GM19324 (cell line): ENCODE results near the gene AATF.

Experiments
- ATAC-seq: cut with Tn5 transposase; IDR thresholded peaks from one replicate; pipeline ENCODE4 v1.9.1; 2021; ENCODE audit warnings: mild to moderate bottlenecking, moderate library complexity; ENCODE audit not compliant: unreplicated experiment, low FRiP score

The AATF gene

DNA sequence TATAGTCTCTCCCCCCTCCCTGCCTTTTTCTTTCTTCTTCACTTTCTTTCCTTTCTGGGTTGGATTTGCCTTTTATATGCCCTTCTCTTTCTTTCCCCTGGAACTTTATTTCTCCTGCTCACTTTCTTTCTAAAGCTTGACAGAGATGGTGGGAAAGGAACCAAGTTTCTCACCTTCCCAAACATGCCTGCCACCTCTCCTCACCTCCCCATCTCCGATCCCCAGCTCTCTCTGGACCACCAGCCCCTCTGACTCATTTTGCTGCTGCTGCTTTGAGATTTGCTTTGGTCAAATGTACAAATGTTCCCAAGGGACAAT, 18.2 kb upstream of the AATF start:
- ATAC-seq, result no peak

DNA sequence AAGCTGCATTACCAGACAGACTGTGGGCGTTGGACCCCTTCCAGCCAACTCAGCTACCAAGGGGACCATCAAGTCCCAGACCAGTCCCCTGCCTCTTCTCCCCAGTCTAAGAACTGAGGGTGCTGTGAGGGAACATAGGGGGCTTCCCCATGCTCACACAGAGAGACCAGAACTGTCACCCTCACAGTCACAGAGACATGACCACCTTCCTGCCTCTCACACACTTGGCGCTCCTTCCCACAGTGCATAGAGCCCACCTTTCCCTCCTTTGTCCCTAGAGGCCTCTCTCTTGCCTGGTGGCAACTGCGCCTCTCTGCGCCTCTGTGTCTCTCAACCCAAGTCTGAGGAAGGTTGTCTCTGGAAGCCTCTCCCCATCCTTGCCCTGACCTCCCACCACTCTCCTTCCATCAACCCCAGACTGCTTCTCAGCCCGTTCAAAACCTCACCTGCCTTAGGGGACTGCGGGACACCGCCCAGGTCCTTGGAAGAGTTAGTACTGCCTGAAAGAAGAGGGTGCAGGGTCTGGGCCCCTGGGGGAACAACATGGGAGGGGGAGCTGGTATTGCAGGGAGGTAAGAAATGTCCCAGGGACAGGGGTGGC, 17.6 kb upstream of the AATF start:
- ATAC-seq, result no peak

DNA sequence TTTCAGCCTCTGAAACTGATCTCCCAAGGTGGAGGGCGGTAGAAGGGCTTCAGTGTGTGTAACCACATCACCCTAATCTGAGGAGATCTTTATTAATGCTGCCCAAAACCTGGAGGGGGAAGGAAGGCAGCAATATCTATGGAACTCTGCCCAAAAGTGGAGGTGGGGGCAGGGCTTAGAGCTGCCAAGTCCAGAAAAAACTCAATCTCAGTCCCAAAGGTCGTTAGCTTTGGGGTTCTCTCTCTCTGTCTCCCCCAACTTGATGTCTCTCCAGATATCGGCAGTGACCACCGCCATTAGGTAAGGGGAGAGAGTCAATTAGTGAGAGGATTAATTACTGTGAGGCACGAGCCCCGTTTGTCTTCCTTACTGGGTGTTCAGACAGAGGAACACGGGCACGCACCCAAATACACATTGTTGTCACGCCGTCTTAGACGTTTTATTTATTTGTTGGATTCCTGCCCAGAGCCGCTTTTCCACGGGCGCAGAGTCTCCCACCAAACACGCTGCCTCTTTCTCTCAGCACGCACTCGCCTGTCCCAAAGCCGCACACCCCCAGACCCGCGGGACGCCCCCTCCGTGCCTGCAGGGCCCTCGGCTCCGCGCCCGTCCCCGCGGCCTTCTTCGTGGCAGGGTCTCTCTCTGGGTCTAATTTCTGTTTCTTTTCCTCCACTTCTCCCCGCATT, 16.9 kb upstream of the AATF start:
- ATAC-seq, result no peak

DNA sequence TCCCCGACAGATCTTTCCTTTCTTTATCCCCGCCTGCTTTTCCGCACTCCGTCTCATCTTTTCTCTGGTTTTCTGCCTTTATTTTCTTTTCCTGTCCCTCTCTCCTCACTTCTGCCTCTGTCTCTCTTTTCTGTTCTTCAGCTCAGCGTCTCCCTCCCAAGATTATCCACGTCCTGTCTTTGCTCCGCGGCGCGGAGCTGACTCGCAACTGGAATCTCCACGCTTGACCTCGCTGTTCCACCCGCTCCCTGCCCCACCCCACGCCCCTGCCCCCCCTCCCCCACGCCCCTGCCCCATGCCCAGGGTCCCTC, 16.4 kb upstream of the AATF start:
- ATAC-seq, result no peak

DNA sequence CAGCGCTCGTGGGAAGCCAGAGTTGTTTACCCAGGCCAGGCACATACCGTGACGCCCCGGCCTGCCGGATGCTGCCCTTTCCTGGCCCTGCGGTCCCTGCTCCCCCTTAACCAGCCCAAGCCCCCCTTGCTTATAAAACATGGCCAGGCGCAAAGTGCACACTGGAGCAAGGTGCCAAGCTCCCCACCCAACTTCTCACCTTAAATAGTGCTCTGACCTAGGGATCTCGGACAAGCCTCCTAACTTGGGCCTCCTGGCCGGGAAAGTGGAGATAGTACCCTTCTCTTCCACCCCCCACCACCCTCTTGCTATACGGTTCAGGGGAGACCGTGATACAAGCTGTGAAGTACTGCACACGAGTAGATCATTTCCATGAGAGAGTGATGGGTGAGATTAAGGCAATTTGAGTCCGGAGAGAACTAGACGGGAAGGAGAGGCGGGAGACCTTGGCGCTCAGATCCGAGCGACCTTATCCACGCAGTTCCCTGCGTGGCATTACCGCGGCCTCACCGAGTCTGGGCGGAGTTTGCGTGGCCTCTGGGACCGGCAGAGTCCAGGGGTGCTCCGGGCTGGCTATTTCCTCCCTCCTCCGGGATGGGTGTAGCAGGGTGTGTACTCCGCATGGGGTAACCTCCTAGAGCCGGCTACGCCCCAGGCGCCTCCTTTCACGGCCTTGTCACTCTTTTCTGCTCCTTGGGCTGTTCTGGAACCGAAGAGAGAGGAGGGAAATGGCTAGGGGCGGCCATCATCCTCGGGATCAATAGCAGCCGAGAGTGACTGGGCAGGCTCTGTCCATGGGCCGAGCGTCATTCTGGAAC, 15.9 kb upstream of the AATF start:
- no peak for ATAC-seq

DNA sequence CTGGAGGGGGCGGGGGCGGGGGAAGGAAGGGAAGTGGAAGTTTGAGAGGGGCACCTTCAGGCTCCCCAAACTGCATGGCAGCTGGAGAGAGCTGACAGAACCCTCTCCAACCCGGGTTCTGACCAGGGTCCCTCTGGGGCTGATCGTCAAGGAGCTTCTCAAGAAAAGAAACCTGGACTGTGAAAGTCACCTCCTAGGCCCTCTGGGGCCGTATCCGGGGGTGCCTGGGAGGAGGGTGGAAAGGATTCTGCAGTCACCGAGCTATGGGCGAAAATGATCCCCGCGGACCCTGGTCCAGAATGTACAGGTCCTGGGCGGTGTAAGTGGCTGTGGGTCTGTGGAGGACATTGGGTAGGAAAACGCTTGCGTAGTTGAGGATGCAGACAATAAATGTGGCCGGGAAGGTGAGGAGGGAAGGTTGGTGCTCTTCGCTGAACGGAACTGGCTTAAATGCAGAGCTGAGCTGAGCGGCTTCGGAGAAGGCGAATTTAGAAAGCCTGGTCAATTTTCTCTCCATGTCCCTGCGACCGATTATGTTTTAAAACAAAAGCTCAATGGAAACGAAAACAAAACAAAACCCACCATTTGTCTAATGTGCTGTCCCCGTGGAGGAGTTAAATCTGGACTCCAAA, 15.1 kb upstream of the AATF start:
- ATAC-seq, result no peak

DNA sequence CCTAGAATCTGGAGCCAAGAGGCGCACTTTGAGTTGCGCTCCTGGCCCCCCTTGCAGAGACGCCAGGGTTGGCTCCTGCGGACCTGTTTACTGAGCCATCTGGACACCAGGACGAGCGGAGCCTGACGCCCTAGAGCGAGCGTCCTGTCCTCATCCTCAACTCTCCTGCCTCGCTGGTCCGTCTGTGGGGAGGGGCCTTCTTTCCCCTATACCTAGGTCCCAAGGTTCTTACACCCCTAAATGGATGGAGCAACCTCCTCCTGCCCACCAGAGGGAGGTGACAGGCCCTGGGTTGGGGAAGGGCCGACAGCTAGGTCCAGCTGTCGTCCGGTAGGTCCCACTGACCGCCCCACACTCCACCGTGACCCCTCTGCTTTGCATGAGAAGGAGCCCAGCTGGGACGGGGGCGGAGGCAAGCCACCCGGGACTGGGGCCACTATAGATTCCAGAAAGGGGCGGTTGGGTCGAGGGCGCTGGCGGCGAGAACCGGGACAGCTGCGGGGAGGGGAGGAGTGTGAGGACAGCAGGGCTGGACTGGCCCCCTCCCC, 14.5 kb upstream of the AATF start:
- ATAC-seq, result no peak

DNA sequence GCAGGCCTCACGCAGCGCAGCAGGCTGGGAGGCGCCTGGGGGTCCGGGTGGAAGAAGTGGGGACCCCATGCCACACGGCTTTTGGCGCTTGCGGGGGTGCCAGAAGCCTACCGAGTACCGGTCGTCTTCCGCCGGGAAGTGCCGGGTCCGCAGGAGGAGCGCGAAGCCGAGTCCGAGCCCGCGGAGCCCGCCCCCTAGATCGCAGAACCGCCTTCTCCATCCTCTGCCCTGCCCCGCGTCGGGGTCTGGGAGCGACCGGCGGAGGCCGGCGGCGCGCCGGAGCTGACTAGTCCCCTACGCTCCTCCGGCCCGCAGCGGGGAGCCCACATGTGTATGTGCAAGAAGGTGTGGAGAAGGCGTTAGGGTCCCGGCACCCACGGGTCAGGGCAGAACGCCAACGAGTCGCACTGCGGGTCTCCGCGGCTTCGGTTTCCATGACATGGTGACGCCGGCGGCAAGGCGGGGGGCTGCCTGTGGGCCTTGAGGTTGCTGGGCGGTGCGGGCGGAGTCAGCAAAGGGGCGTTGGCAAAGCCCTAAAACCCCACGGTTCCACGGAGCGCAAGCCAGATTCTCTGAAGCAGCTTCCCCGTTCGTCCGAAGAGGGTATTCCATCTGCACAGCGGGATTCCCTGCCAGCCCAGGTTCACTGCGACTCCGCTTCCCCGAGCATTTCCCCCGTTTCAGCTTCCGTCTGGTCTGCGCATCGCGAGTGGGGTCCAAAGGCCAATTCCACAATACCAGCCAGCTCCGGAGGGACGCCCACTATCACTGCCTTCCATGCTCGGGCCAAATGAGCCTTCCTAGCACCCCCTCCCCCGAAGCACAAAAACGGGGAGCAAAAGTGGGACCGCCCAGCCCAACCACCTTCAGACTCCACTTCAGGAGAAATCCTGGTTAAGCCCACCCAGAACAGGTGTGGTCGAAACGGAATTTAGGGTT, 13.8 kb upstream of the AATF start:
- no peak for ATAC-seq

DNA sequence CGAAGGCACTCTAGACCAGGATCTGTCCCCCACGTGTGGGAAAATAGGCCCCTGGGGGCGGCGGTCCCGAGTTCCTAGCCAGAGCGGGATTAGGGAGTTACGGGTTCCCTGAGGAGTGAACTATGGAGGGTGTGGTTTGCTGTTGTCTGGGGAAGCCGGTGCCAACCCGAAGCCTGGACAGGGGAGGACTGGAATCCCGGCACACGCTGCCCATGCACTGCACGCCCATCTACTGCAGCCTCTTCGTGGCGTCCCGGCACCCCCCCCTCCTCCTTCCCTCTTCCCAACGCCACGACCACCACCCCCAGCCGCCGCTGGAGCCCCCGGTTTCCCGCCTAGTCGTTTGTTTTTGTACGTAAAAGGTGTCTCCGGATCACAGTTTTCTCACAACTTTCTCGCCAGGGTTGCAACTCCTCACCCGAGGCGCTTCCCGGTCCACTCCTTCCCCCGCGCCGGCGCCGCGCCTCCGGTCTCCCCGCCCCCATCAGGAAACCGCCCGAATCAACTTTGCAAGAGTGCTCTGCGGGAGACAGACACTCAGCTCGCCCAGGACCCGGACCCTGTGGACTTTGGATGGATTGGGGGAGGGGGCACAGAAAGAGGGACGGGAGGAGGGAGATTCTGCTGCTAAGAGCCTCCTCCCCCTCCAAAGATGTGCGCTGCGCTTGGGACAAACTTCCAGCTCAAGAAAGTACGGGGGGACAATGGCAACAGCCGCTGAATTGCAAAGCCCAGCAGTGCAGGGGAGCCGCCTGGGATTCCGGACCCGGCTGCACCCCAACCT, 12.9 kb upstream of the AATF start:
- no peak for ATAC-seq

DNA sequence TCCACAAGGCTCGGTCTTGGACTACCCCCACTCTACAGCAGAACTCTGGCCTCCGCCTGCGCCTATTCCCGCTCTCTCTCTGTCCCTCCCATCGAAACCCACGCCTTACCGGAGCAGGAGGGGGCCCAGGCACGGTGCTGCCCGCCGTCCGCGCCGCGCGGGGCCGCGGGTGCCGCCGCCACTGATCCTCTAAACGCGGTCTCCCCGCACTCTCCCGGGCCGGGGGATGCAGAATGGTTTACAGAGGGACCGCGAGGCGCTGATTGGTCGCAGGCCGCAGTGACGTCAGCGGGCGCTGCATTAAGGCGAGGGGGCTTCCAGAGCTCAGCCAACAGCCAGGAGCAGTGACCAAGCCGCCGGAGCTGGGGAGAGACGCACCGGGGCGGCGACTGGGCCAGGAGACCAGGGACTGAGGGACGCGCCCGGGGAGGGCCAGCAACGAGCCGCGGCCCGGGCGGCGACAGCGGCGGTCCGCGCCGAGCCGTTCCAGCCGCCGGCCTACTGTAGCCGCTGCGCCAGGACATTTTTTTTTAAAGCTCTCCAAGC, 12.2 kb upstream of the AATF start:
- ATAC-seq, result no peak

DNA sequence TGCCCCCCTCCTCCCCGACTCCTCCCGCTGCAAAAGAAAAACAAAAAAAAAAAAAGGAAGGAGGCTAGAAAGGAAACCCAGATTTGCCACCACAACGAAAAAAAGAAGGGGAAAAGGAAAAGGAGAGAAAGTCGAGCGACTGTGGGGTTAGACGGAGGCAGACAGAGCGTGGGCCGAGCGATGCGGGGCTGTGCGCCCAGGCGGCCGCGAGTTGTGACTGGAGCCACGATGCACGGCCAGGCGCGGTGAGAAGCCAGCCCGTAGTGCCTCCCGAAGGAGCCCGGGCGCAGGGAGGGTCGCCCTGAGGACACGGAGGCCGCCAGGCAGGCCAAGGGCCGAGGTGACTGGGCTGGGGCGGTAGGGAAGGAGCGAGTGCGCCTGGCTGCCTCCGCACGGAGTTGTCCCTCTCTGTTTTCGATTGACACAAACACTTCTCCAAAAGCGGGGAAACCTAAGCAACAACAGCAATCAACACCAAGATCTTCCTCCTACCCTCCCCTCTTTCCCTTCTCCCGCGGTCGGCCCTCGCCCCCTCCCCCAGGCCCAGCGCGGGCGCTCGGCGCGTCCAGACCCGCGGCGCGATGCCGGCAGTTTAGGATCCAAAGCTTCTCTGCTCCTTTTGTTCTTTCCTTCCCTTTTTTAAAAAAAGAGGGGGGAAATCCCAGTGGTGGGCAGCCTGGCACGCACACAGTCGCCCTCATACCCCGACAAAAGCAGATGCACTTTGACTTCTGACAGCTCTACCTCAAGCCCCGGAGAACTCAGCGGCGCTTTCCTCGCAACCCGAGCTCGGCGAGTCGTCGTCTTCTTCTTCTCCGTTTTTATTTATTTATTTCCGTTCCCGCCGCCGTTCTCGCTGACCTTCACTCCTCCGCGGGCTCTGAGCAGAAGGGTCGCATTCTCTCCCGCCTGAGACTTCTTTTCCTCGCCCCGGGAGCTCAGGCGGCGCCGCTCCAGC, 11.5 kb upstream of the AATF start, which contains the start of gene LHX1:
Gene LHX1, plus strand, starts transcription at position 475 of the 958 bp plus-strand sequence. CDS start 723 bp downstream, outside the sequence.
- ATAC-seq, result no peak

DNA sequence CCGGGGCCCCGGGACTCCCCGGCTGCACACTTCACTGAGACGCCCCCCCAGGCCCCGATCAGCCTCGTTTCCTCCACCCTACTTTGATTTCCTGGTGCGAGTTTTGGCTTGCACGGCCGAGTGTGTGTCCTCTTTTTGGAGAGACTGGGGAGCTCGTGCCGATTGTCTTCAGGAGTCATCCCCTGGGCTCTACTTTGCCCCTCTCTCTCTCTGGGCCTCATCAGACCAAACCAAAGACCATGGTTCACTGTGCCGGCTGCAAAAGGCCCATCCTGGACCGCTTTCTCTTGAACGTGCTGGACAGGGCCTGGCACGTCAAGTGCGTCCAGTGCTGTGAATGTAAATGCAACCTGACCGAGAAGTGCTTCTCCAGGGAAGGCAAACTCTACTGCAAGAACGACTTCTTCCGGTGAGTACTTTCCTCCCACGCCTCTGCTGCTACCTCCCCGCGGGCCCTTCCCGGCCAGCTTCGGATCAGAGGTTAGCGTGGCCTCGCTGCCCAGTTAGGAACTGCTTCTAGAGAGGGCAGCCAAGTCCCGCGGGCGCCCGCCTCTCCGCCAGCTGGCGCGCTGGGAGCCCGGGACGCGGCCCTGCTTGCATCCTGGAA, 10.7 kb upstream of the AATF start:
- no peak for ATAC-seq

DNA sequence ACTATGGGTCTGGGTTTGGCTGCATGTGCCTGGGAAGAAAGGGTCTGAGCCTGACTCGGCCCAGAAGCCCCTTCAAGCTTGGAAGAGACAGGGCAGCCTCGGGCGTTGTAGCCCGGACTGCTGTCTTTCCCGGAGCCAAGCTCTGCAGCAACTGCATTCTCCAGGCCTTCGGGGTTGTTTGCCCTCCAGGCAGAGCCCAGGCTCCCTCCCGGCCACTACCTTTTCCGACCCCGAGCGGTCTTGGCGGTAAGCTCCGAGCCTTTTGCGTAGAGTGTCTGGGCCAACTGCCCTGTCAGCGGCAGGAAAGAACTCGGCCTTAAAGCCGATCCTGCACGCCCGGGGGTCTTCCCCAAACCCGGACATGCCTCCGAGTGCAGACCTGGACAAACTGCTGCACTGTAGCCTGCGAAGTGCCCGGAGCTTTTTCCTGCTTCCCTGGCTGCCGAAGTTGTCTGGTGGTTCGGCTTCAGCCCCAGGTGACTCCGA, 10.1 kb upstream of the AATF start:
- ATAC-seq, result no peak

DNA sequence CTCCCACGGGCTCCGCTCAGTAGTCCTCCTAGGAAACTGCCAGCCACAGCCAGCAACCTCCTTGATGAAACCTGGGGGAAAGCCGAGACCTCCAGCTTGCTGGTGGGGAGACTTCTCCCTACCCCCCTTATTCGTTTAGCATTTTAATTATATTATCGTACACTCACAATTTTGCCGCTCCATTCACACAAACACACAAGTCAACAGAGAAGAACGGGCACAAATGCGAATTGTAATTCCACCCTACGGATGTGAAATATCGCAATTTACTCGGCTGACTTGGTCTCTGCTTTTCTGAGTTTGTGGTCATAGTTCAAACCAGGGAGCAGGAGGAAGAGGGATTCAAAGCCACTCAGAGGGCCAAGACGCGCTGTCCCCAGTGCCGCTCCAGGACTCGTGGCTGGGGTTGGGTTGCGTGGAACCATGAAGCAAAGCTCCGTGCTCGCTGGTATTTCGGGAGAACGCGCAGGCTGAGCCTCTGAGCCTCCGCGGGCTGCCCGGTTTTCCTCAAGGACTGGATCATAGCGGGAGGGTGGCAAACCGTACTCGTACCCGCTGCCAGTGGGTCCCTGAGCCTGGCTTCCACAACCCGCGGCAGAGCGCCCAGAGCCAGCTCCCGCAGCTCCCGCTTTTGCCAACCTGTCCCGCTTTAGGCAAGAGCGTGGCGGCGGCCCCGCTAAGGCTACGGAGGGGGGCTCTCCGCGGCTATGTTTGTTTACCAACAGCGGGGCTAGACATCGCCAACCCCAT, 9.5 kb upstream of the AATF start:
- ATAC-seq, result no peak

DNA sequence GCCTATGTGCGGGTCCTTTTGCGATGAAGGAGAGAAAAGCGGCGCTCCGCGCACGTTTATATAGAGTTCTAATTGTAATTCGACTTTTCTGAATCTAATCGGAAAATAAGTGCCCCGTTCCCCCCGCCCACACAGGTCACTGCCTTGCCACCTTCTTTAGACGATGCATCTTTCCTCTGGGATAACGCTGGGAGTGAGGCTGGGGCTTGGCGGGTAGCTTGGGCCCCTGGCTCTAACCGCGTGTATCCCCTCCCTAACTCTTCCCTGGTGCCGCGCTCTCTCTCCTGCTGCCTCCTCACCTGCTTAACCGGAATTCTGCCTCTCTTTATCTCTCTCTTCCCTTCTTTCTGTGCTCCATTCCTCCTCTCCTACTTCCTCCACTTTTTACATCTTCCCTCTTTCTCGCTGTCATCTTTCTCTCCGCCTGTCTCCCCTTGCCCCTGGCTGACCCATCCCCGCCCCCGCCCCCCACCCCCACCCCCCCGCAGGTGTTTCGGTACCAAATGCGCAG, 8.9 kb upstream of the AATF start:
- ATAC-seq, result no peak
